Keratinocyte (primary cell): ENCODE results near the gene LHFPL3. TPM values are rescaled to one million over a fixed set of nuclear protein-coding genes. Genes with fewer than 3 reads are reported as not detected.

Experiments
- DNase-seq: peaks from one replicate; pipeline ENCODE4 v3.0.0-alpha.2; 2011; ENCODE audit warnings: low read depth, missing footprints, low spot score
- FAIRE-seq: peaks from 2 replicates; lab custom pipeline; 2011; peaks lifted over from hg19 to GRCh38; lab: Jason Lieb, UNC
- H2AFZ ChIP-seq: 2 replicates; pipeline ENCODE4 v1.6.0; 2012; ENCODE audit warnings: low read length, control low read depth, inconsistent platforms; ENCODE audit not compliant: control insufficient read depth
- H3K27ac ChIP-seq: 2 replicates; pipeline ENCODE4 v1.5.1; 2011; ENCODE audit warnings: low read length; ENCODE audit not compliant: control insufficient read depth, insufficient read depth
- H3K27me3 ChIP-seq: 3 replicates; pipeline ENCODE4 v1.6.0; 2011; ENCODE audit warnings: low read length; ENCODE audit not compliant: control insufficient read depth, insufficient read depth; ENCODE audit errors: extremely low read depth
- H3K36me3 ChIP-seq, 2 experiments: 2 replicates in 1 of 2; 3 replicates in 1 of 2; pipeline ENCODE4 v1.5.1; 2011; ENCODE audit warnings: low read length in 2 of 2, mild to moderate bottlenecking in 1 of 2; ENCODE audit not compliant: control insufficient read depth in 2 of 2, insufficient read depth in 2 of 2; ENCODE audit errors: extremely low read depth in 1 of 2
- H3K4me1 ChIP-seq: 3 replicates; pipeline ENCODE4 v1.5.1; 2011; ENCODE audit warnings: low read length; ENCODE audit not compliant: control insufficient read depth, insufficient read depth; ENCODE audit errors: extremely low read depth
- H3K4me2 ChIP-seq: 3 replicates; pipeline ENCODE4 v1.6.0; 2011; ENCODE audit warnings: low read depth, low read length; ENCODE audit not compliant: control insufficient read depth, insufficient read depth; ENCODE audit errors: extremely low read depth
- H3K4me3 ChIP-seq, 3 experiments: fragments of 200-600 bp in 1 of 3; sonication (generic) in 1 of 3; 2 replicates in 2 of 3; 3 replicates in 1 of 3; pipeline ENCODE4 v1.5.1; 2011 to 2016; ENCODE audit warnings: low read length in 3 of 3, mild to moderate bottlenecking in 3 of 3, control low read depth in 2 of 3, inconsistent platforms in 1 of 3, low read depth in 1 of 3, mixed read lengths in 1 of 3, mixed run types in 1 of 3, moderate library complexity in 1 of 3; ENCODE audit not compliant: control insufficient read depth in 2 of 3, insufficient read depth in 2 of 3; ENCODE audit errors: extremely low read depth in 1 of 3
- H3K79me2 ChIP-seq: 2 replicates; pipeline ENCODE4 v1.6.0; 2012; ENCODE audit warnings: low read length; ENCODE audit not compliant: control insufficient read depth, insufficient read depth
- H3K9ac ChIP-seq: 3 replicates; pipeline ENCODE4 v1.6.0; 2011; ENCODE audit warnings: low read length; ENCODE audit not compliant: control insufficient read depth, insufficient read depth; ENCODE audit errors: extremely low read depth
- H3K9me1 ChIP-seq: 3 replicates; pipeline ENCODE4 v1.6.0; 2011; ENCODE audit warnings: low read length; ENCODE audit not compliant: control insufficient read depth, insufficient read depth; ENCODE audit errors: extremely low read depth
- H3K9me3 ChIP-seq: 2 replicates; pipeline ENCODE4 v1.5.1; 2012; ENCODE audit warnings: low read depth, low read length; ENCODE audit not compliant: control insufficient read depth
- H4K20me1 ChIP-seq: 3 replicates; pipeline ENCODE4 v1.6.0; 2011; ENCODE audit warnings: low read length; ENCODE audit not compliant: control insufficient read depth, insufficient read depth; ENCODE audit errors: extremely low read depth
- CTCF ChIP-seq, 3 experiments: IDR thresholded peaks in 1 of 3; conservative IDR thresholded peaks in 1 of 3; optimal IDR thresholded peaks in 1 of 3; 2 replicates in 2 of 3; 3 replicates in 1 of 3; pipeline versions ENCODE3 to v1.5.1; 2011; ENCODE audit warnings: low read length in 3 of 3, mild to moderate bottlenecking in 3 of 3, moderate library complexity in 2 of 3, control low read depth in 1 of 3, inconsistent platforms in 1 of 3; ENCODE audit not compliant: insufficient read depth in 2 of 3; ENCODE audit errors: extremely low read depth in 1 of 3
- EZH2 ChIP-seq: IDR thresholded peaks from one replicate; pipeline ENCODE4 v1.6.1; 2012; ENCODE audit warnings: inconsistent platforms, mild to moderate bottlenecking, low read length, moderate library complexity
- dilution Hi-C: fragments of 300-500 bp; cut with MboI; formaldehyde crosslinking; loops from one replicate; pipeline ENCODE4 v1.7.0; 2020; ENCODE audit warnings: low sequenced_read_pairs; ENCODE audit not compliant: extremely low pct_ligation_motif_present
- polyA plus RNA-seq, 5 experiments: library from polyadenylated mRNA; depleted of rRNA in 3 of 5; stranded (reverse) in 3 of 5; stranded (forward) in 1 of 5; unstranded in 1 of 5; fragments of >200 nt; gene quantifications; 1 replicate in 1 of 5; 2 replicates in 3 of 5; 3 replicates in 1 of 5; pipeline versions ENCODE4 v1.2.1 to v1.2.3, GENCODE V29; 2011 to 2012; ENCODE audit warnings: missing spikeins in 2 of 5, low read depth in 1 of 5, low replicate concordance in 1 of 5

Gene LHFPL3
- polyA plus RNA-seq, 1 donor (not counting 4 experiments of a cell fraction or from before 2014, with no cell fraction given): not detected

- TF ChIP-seq EZH2: no peak
- TF ChIP-seq CTCF (optimal IDR thresholded peaks at IDR 0.05 in 1 of 3, IDR thresholded peaks at IDR 0.05 in 1 of 3, conservative IDR thresholded peaks at IDR 0.05 in 1 of 3; ENCODE audit: extremely low read depth in 1 of 3, insufficient read depth in 2 of 3, low read length in 3 of 3): no peak
- Histone ChIP-seq H3K27ac (no peak overlapping the region), H3K9me3 (no peaks in the 10 kb centered on the region), H3K4me2 (no peak overlapping the region), H4K20me1 (no peaks in the 10 kb centered on the region), H3K4me1 (no peaks in the 10 kb centered on the region), H3K4me3 (no peak overlapping the region), H3K36me3 (no peaks in the 10 kb centered on the region), H2AFZ (no peak overlapping the region), H3K79me2 (no peaks in the 10 kb centered on the region), H3K9me1 (no peaks in the 10 kb centered on the region), H3K27me3 (no peaks in the 10 kb centered on the region), H3K9ac (no peak overlapping the region)
- dilution Hi-C loops: no loop called here
- DNase-seq: no peak
- FAIRE-seq: no peak
These were observed 159.2 kb downstream of the LHFPL3 start for GRCh38 chr7:104487642-104488041.

- dilution Hi-C loops: no loop called here
- FAIRE-seq: no peak
- TF ChIP-seq CTCF (optimal IDR thresholded peaks at IDR 0.05 in 1 of 3, IDR thresholded peaks at IDR 0.05 in 1 of 3, conservative IDR thresholded peaks at IDR 0.05 in 1 of 3; ENCODE audit: extremely low read depth in 1 of 3, insufficient read depth in 2 of 3, low read length in 3 of 3): no peak
- TF ChIP-seq EZH2: no peak
These were observed 169.1 kb downstream of the LHFPL3 start for GRCh38 chr7:104497379-104497967.

More at GRCh38 chr7:104497379-104497967, 169.1 kb downstream of the LHFPL3 start:
- no peaks in the 10 kb centered on the region for H3K36me3 ChIP-seq
- H3K27ac ChIP-seq: no peak overlapping the region
- H3K9ac ChIP-seq: no peak overlapping the region
- no peaks in the 10 kb centered on the region for H3K79me2 ChIP-seq
- H3K9me3 ChIP-seq: no peaks in the 10 kb centered on the region
- no peak overlapping the region for H3K4me2 ChIP-seq
- no peak for DNase-seq
- no peaks in the 10 kb centered on the region for H4K20me1 ChIP-seq
- no peaks in the 10 kb centered on the region for H3K9me1 ChIP-seq
- H3K27me3 ChIP-seq: no peaks in the 10 kb centered on the region
- no peak overlapping the region for H2AFZ ChIP-seq
- no peak overlapping the region for H3K4me3 ChIP-seq
- no peaks in the 10 kb centered on the region for H3K4me1 ChIP-seq
